ENCODE measurements around the gene CYB5A.

CYB5A gene

GRCh38 chr18:74273394-74273793 is 18.4 kb downstream of the CYB5A start:
- Histone ChIP-seq H3K79me1 (replicated peaks; ENCODE audit: low read length, poor library complexity, severe bottlenecking) (peaks cover 37% of the 10 kb centered on the region), H2BK15ac (ENCODE audit: low read depth, poor library complexity, severe bottlenecking) (peak overlapping the region; percentile 33), H3K4me3 (ENCODE audit: insufficient read depth in 1 of 2, low read depth in 1 of 2, low read length in 2 of 2) (no peak overlapping the region), H3K4me1 (ENCODE audit: control insufficient read depth, insufficient read depth, low read depth, low read length) (no peaks in the 10 kb centered on the region), H2BK5ac (ENCODE audit: low read depth, low read length, poor library complexity, severe bottlenecking) (no peak overlapping the region), H4K8ac (ENCODE audit: low read length) (no peak overlapping the region), H2AK5ac (ENCODE audit: low read length, severe bottlenecking) (no peak overlapping the region), H3K36me3 (ENCODE audit: control insufficient read depth in 1 of 2, insufficient read depth in 2 of 2, low read depth in 1 of 2, low read length in 2 of 2) (peaks cover 0 to 13% of the 10 kb centered on the region in 2 experiments), H3K14ac (ENCODE audit: low read length in 2 of 2) (no peak overlapping the region), H3K9me3 (ENCODE audit: control insufficient read depth, low read length) (no peaks in the 10 kb centered on the region), H2AFZ (ENCODE audit: low read depth, low read length) (no peak overlapping the region), H3K9ac (ENCODE audit: low read length) (no peak overlapping the region), H3K4me2 (ENCODE audit: low read length, poor library complexity, severe bottlenecking) (no peak overlapping the region), H2BK12ac (ENCODE audit: low read length in 2 of 2) (peak overlapping the region in 1 of 2 experiments; percentile 48), H3K27me3 (ENCODE audit: control insufficient read depth in 1 of 2, insufficient read depth in 1 of 2, low read length in 2 of 2) (no peaks in the 10 kb centered on the region), H4K91ac (ENCODE audit: low read length) (no peak overlapping the region), H3K4ac (ENCODE audit: low read depth in 1 of 2, low read length in 2 of 2) (no peak overlapping the region), H3K27ac (ENCODE audit: low read length, poor library complexity, severe bottlenecking) (no peak overlapping the region), H2BK120ac (ENCODE audit: low read depth, low read length) (no peak overlapping the region), H3K18ac (ENCODE audit: low read depth in 1 of 2, low read length in 2 of 2) (no peak overlapping the region), H3K23ac (ENCODE audit: low read length in 2 of 2) (no peak overlapping the region)
- WGBS: 70% methylated on average over 3 of the region's 3 CpGs
- DNase-seq: no peak

GRCh38 chr18:74271635-74272034 is 20.1 kb downstream of the CYB5A start:
- no peak overlapping the region for H3K4ac ChIP-seq (ENCODE audit: low read depth in 1 of 2, low read length in 2 of 2)
- 91% methylated on average over 1 of the region's 3 CpGs for WGBS
- no peaks in the 10 kb centered on the region for H3K4me1 ChIP-seq (ENCODE audit: control insufficient read depth, insufficient read depth, low read depth, low read length)

GRCh38 chr18:74268933-74269620 is 22.7 kb downstream of the CYB5A start:
- Histone ChIP-seq H3K9me3 (ENCODE audit: control insufficient read depth, low read length) (no peaks in the 10 kb centered on the region), H3K4ac (ENCODE audit: low read depth in 1 of 2, low read length in 2 of 2) (no peak overlapping the region), H2BK12ac (ENCODE audit: low read length in 2 of 2) (no peak overlapping the region), H3K27ac (ENCODE audit: low read length, poor library complexity, severe bottlenecking) (no peak overlapping the region), H2BK15ac (ENCODE audit: low read depth, poor library complexity, severe bottlenecking) (no peak overlapping the region), H3K27me3 (ENCODE audit: control insufficient read depth in 1 of 2, insufficient read depth in 1 of 2, low read length in 2 of 2) (no peaks in the 10 kb centered on the region), H3K36me3 (ENCODE audit: control insufficient read depth in 1 of 2, insufficient read depth in 2 of 2, low read depth in 1 of 2, low read length in 2 of 2) (peaks cover 0 to 27% of the 10 kb centered on the region in 2 experiments), H3K14ac (ENCODE audit: low read length in 2 of 2) (no peak overlapping the region), H4K8ac (ENCODE audit: low read length) (no peak overlapping the region), H2AK5ac (ENCODE audit: low read length, severe bottlenecking) (no peak overlapping the region), H3K4me3 (ENCODE audit: insufficient read depth in 1 of 2, low read depth in 1 of 2, low read length in 2 of 2) (no peak overlapping the region), H3K79me1 (replicated peaks; ENCODE audit: low read length, poor library complexity, severe bottlenecking) (peaks cover 27% of the 10 kb centered on the region), H3K9ac (ENCODE audit: low read length) (no peak overlapping the region), H3K18ac (ENCODE audit: low read depth in 1 of 2, low read length in 2 of 2) (no peak overlapping the region), H4K91ac (ENCODE audit: low read length) (no peak overlapping the region), H3K4me1 (ENCODE audit: control insufficient read depth, insufficient read depth, low read depth, low read length) (no peaks in the 10 kb centered on the region), H3K4me2 (ENCODE audit: low read length, poor library complexity, severe bottlenecking) (no peak overlapping the region), H2BK5ac (ENCODE audit: low read depth, low read length, poor library complexity, severe bottlenecking) (no peak overlapping the region), H3K23ac (ENCODE audit: low read length in 2 of 2) (no peak overlapping the region), H2BK120ac (ENCODE audit: low read depth, low read length) (no peak overlapping the region), H2AFZ (ENCODE audit: low read depth, low read length) (no peak overlapping the region)
- no peak for DNase-seq
- WGBS: 76% methylated on average over 10 of the region's 11 CpGs

More at GRCh38 chr18:74271635-74272034, 20.1 kb downstream of the CYB5A start:
- Histone ChIP-seq H4K8ac (ENCODE audit: low read length) (no peak overlapping the region), H3K18ac (ENCODE audit: low read depth in 1 of 2, low read length in 2 of 2) (no peak overlapping the region), H3K27ac (ENCODE audit: low read length, poor library complexity, severe bottlenecking) (no peak overlapping the region), H2BK15ac (ENCODE audit: low read depth, poor library complexity, severe bottlenecking) (no peak overlapping the region), H3K27me3 (ENCODE audit: control insufficient read depth in 1 of 2, insufficient read depth in 1 of 2, low read length in 2 of 2) (no peaks in the 10 kb centered on the region), H3K14ac (ENCODE audit: low read length in 2 of 2) (no peak overlapping the region), H2BK120ac (ENCODE audit: low read depth, low read length) (no peak overlapping the region), H3K36me3 (ENCODE audit: control insufficient read depth in 1 of 2, insufficient read depth in 2 of 2, low read depth in 1 of 2, low read length in 2 of 2) (peaks cover 0 to 19% of the 10 kb centered on the region in 2 experiments), H2BK5ac (ENCODE audit: low read depth, low read length, poor library complexity, severe bottlenecking) (no peak overlapping the region), H2BK12ac (ENCODE audit: low read length in 2 of 2) (no peak overlapping the region), H2AFZ (ENCODE audit: low read depth, low read length) (no peak overlapping the region), H3K9ac (ENCODE audit: low read length) (no peak overlapping the region), H3K4me2 (ENCODE audit: low read length, poor library complexity, severe bottlenecking) (no peak overlapping the region), H2AK5ac (ENCODE audit: low read length, severe bottlenecking) (no peak overlapping the region), H3K4me3 (ENCODE audit: insufficient read depth in 1 of 2, low read depth in 1 of 2, low read length in 2 of 2) (no peak overlapping the region), H3K23ac (ENCODE audit: low read length in 2 of 2) (no peak overlapping the region), H3K79me1 (replicated peaks; ENCODE audit: low read length, poor library complexity, severe bottlenecking) (peaks cover 32% of the 10 kb centered on the region), H4K91ac (ENCODE audit: low read length) (no peak overlapping the region), H3K9me3 (ENCODE audit: control insufficient read depth, low read length) (no peaks in the 10 kb centered on the region)
- DNase-seq: no peak

- Histone ChIP-seq H3K36me3 (ENCODE audit: control insufficient read depth in 1 of 2, insufficient read depth in 2 of 2, low read depth in 1 of 2, low read length in 2 of 2) (peaks cover 0 to 20% of the 10 kb centered on the region in 2 experiments), H2BK12ac (ENCODE audit: low read length in 2 of 2) (no peak overlapping the region), H4K91ac (ENCODE audit: low read length) (no peak overlapping the region), H2BK120ac (ENCODE audit: low read depth, low read length) (no peak overlapping the region), H2AK5ac (ENCODE audit: low read length, severe bottlenecking) (no peak overlapping the region), H2BK15ac (ENCODE audit: low read depth, poor library complexity, severe bottlenecking) (no peak overlapping the region), H3K9me3 (ENCODE audit: control insufficient read depth, low read length) (no peaks in the 10 kb centered on the region), H3K14ac (ENCODE audit: low read length in 2 of 2) (no peak overlapping the region), H3K27me3 (ENCODE audit: control insufficient read depth in 1 of 2, insufficient read depth in 1 of 2, low read length in 2 of 2) (no peaks in the 10 kb centered on the region), H3K18ac (ENCODE audit: low read depth in 1 of 2, low read length in 2 of 2) (no peak overlapping the region), H3K9ac (ENCODE audit: low read length) (no peak overlapping the region), H3K27ac (ENCODE audit: low read length, poor library complexity, severe bottlenecking) (no peak overlapping the region), H3K79me1 (replicated peaks; ENCODE audit: low read length, poor library complexity, severe bottlenecking) (peaks cover 22% of the 10 kb centered on the region), H2BK5ac (ENCODE audit: low read depth, low read length, poor library complexity, severe bottlenecking) (no peak overlapping the region), H2AFZ (ENCODE audit: low read depth, low read length) (no peak overlapping the region), H3K4me3 (ENCODE audit: insufficient read depth in 1 of 2, low read depth in 1 of 2, low read length in 2 of 2) (no peak overlapping the region), H4K8ac (ENCODE audit: low read length) (no peak overlapping the region), H3K4me1 (ENCODE audit: control insufficient read depth, insufficient read depth, low read depth, low read length) (no peaks in the 10 kb centered on the region), H3K4ac (ENCODE audit: low read depth in 1 of 2, low read length in 2 of 2) (peak overlapping the region in 1 of 2 experiments; percentile 9), H3K23ac (ENCODE audit: low read length in 2 of 2) (no peak overlapping the region), H3K4me2 (ENCODE audit: low read length, poor library complexity, severe bottlenecking) (no peak overlapping the region)
- 93% methylated on average over 7 of the region's 7 CpGs for WGBS
- DNase-seq: no peak
Measured at GRCh38 chr18:74268175-74268574, 23.6 kb downstream of the CYB5A start.
